GM19023 (cell line): ENCODE results near the gene TSC22D2.

Experiments used
- ATAC-seq: cut with Tn5 transposase; IDR thresholded peaks from one replicate; pipeline ENCODE4 v1.9.1; 2021; ENCODE audit warnings: mild to moderate bottlenecking, moderate library complexity; ENCODE audit not compliant: unreplicated experiment

TSC22D2 gene

DNA sequence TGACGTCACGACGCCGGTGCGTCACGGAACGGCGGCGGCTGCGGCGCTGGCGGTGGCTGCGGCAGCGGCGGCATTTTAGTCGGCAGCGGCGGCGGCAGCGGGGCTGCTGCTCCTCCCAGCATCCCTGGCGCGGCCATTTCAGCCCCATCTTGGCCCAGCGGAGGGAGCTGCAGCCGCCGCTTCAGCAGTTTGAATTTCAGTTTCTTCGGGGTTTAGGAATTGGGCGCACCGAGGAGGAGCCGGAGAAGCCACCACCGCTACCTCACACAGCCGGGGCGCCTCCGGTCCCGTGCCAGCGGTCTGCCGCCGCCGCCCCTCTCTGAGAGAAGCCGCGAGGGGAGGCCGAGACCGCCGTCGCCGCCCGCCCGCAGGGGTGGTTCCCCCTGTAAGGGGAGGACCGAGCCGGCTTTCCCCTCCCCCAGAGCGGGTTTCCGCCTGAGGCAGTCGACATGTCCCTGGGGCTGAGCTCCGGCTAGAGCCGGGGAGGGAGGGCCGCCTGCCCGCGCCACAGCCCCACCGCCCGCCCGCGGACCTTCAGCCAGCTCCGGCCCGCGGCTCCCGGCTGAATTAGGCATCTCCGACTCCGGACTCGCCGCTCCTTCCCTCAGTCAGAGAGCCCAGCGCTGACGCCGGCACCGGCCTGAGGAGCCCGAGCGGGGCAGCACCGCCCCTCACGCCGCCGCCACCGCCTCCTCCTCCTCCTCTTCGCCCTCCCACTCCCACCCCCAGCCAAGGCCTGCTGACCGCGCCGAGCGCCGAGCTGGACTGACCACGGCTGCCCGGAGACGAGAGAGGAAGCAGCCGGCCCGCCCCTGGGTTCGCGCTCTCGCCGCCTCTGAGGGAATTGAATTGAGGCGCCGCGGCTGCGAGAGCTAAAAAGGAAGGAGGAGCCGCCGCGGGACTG lies at the start of gene TSC22D2:
TSC22D2 (plus strand) TSS at position 78 of the 904 bp plus-strand sequence. CDS start 1,053 bp downstream, outside the sequence.
- ATAC-seq, result peak; percentile 62

DNA sequence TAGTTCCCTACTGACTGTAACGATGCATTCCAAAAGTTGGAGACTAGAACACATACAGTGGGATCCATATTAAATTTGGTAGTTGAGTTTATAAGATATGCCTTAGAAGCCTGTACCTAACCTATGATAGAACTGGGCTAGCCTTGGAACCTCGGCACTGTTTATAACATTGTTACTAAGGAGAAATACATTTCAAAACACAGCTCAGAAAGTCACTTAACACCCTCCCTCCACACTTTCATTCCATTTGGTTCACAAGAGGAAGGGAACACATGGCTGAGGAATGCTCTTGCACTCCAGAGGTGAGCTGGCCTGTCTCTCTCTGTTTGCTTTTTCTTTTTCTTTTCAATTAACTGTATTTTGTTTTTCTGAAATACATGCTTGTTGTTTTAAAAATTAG lies 48.7 kb upstream of the TSC22D2 start:
- no peak for ATAC-seq

DNA sequence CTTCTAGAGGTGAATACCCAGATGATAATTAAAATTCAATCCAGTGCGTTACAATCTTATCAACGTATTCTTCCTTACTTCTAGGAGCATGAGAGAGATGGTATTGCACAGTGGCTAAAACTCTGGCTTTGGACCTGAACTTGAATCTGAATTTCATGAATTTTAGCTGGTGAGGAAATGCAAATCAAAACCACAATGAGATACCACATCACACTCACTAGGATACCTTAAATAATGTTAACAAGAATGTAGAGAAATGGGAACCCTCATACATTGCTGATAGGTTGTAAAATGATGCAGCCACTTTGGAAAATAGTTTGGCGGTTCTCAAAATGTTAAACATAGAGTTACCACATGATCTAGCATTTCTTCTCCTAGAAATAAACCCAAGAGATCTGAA lies 47.1 kb upstream of the TSC22D2 start:
- no peak for ATAC-seq

- no peak for ATAC-seq
Measured at GRCh38 chr3:150362515-150363302, 45.4 kb upstream of the TSC22D2 start.

GRCh38 chr3:150363420-150363819 lies 44.7 kb upstream of the TSC22D2 start:
- no peak for ATAC-seq

GRCh38 chr3:150365132-150365604 lies 42.9 kb upstream of the TSC22D2 start:
- no peak for ATAC-seq

GRCh38 chr3:150367757-150368156 lies 40.3 kb upstream of the TSC22D2 start:
- no peak for ATAC-seq

DNA sequence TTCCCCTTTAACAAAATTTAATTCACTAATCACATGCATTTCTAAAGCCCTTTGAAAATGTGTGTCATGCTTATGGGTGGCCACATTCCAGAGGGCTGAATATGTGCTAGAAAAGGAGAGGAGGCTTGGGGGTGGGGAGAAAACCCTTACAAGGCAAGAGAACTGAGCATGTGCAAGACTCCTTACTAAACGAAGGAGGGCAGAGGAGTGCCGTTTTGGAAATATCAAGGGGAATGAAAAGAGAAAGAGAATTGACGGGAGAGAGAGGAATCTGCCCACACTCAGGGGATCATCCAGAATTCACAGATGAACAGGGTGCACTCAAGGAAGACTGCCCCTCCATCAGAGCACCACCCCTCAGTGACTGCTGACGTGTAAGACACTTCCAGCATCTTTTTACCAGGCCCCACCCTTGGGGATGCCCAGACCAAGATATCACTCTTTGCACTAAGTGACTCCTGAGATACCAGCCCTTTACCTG lies 37.9 kb upstream of the TSC22D2 start:
- no peak for ATAC-seq

- ATAC-seq, result no peak
Measured at GRCh38 chr3:150370999-150371398, 37.1 kb upstream of the TSC22D2 start.

GRCh38 chr3:150371741-150372254 lies 36.3 kb upstream of the TSC22D2 start:
- no peak for ATAC-seq

GRCh38 chr3:150372320-150372719 lies 35.8 kb upstream of the TSC22D2 start:
- no peak for ATAC-seq

DNA sequence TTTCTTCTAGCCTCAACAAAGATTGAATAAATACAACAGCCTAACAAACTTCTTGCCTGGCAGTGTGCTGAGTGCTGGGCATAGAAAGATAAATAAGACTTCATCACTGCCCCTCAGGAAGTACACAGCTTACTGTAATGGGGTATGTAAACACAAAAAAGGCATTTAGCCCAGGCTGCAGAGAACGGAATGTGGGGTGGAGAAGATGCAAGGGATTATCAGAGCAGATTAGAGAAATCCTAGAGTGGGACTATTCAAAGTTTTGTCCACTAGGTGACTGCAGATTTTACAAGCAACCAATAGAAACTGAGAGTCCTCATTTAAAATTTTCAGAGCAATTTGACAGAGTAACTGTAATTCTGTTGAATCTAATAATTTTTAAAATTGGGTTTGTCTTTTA lies 35.4 kb upstream of the TSC22D2 start:
- ATAC-seq, result no peak

- no peak for ATAC-seq
Measured at GRCh38 chr3:150373234-150373875, 34.7 kb upstream of the TSC22D2 start.

GRCh38 chr3:150374975-150375374 lies 33.1 kb upstream of the TSC22D2 start:
- no peak for ATAC-seq

- no peak for ATAC-seq
Measured at GRCh38 chr3:150376001-150376848, 31.9 kb upstream of the TSC22D2 start.

GRCh38 chr3:150377601-150378300 lies 30.3 kb upstream of the TSC22D2 start:
- ATAC-seq, result no peak

GRCh38 chr3:150378301-150378748 lies 29.8 kb upstream of the TSC22D2 start:
- no peak for ATAC-seq

DNA sequence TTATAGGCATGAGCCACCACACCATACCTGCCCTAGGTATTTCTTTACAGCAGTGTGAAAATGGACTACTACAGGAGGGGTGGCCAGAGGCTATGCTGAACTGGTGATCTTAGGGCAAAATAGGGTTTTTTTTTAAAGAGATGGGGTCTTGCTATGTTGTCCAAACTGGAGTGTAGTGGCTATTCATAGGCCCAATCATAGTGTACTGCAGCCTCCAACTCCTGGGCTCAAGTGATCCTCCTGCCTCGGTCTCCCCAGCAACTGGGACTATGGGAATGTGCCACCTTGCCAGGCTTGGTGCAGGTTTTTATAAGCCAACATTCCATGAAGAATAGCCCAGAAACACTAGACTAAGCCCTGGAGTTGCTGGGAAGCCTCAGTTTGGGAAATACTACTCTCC lies 28.6 kb upstream of the TSC22D2 start:
- ATAC-seq, result no peak
